Glomerular visceral epithelial cell (primary cell): ENCODE data around the gene DTNBP1.

Experiments used
- DNase-seq: peaks from one replicate; pipeline ENCODE4 v3.0.0-alpha.2; 2016; ENCODE audit errors: extremely low spot score

Gene DTNBP1

GRCh38 chr6:15662326-15663129, at the start of gene DTNBP1:
Gene DTNBP1 (minus strand): TSS chr6:15663028. CDS start chr6:15662869, 159 bp downstream.
- peak; percentile 78 for DNase-seq

GRCh38 chr6:15709651-15710269, 46.9 kb upstream of the DTNBP1 start:
- DNase-seq = no peak

- DNase-seq = no peak
Observed at GRCh38 chr6:15708231-15708630, 45.4 kb upstream of the DTNBP1 start.

- DNase-seq = no peak
Observed at GRCh38 chr6:15705981-15706380, 43.2 kb upstream of the DTNBP1 start.

- no peak for DNase-seq
Observed at GRCh38 chr6:15698471-15698870, 35.6 kb upstream of the DTNBP1 start.

GRCh38 chr6:15697895-15698294, 35.1 kb upstream of the DTNBP1 start:
- DNase-seq = no peak

- DNase-seq = peak; percentile 87
Observed at GRCh38 chr6:15691250-15691869, 28.5 kb upstream of the DTNBP1 start.

- DNase-seq = no peak
Observed at GRCh38 chr6:15690510-15690909, 27.7 kb upstream of the DTNBP1 start.

- no peak for DNase-seq
Observed at GRCh38 chr6:15689586-15690482, 27.0 kb upstream of the DTNBP1 start.

GRCh38 chr6:15685619-15686018, 22.8 kb upstream of the DTNBP1 start:
- DNase-seq = no peak

GRCh38 chr6:15682965-15683822, 20.4 kb upstream of the DTNBP1 start:
- no peak for DNase-seq

- no peak for DNase-seq
Observed at GRCh38 chr6:15681946-15682345, 19.1 kb upstream of the DTNBP1 start.

GRCh38 chr6:15678514-15678913, 15.7 kb upstream of the DTNBP1 start:
- DNase-seq = no peak

GRCh38 chr6:15677822-15678221, 15.0 kb upstream of the DTNBP1 start:
- DNase-seq = no peak

GRCh38 chr6:15675536-15676220, 12.8 kb upstream of the DTNBP1 start:
- no peak for DNase-seq

GRCh38 chr6:15674690-15675386, 12.0 kb upstream of the DTNBP1 start:
- no peak for DNase-seq

- DNase-seq = no peak
Observed at GRCh38 chr6:15673666-15674065, 10.8 kb upstream of the DTNBP1 start.

- DNase-seq = no peak
Observed at GRCh38 chr6:15672818-15673217, 10.0 kb upstream of the DTNBP1 start.

- no peak for DNase-seq
Observed at GRCh38 chr6:15672291-15672690, 9.5 kb upstream of the DTNBP1 start.

- DNase-seq = no peak
Observed at GRCh38 chr6:15668918-15669317, 6.1 kb upstream of the DTNBP1 start.
